Measurements from ENCODE around the gene GDPD5. TPM values are rescaled to one million over a fixed set of nuclear protein-coding genes. Genes with fewer than 3 reads are reported as not detected.

The GDPD5 gene
- total and polyA plus RNA-seq, 2 donors (not counting 1 experiment from before 2014, with no cell fraction given), result 59.1 to 102 TPM

DNA sequence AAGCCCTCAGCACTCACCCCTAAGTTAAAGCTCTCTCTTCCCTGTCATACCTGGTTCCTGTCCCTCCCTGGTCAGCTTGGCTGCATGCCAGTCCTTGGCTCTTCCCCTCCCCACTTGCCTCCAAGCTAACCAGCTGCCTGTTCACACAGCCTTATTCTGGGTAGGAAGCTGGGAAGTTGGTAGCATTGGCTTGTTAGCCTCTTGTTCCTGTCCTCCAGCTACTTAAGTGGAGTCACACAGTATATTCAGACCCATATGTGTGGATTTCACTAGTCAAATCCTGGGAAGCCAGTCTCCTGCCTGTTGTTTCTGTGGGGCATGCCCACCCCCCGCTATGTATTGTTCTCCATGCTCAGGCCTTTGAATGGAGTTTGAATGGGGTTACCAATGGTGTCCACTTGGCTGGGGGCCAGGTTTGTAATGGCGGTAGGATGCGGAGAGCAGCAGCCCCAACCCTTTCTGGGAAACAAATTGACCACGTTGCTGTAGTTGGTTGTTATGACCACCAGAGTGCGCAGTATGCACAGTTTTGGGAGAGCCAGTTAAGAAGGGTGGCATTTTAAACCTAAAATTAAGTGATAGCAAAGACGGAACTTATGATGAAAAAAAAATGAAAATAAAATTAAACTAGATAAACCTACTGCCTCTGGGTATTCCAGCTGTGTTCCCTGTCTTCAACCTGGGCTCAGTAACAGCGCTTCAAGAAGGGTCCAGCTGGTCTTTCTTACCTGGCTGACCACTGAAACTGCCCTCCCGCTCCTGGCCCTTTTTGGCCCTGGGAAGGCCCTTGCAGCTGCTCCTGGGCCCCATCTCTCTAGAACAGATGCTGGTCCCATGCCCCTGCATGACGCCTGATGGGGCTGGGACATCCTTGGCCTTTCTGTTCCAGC lies 137.1 kb downstream of the GDPD5 start:
- peaks cover 0 to 10% (median 3%) of the 10 kb centered on the region in 4 experiments for H3K27me3 ChIP-seq (replicated peaks in 1 of 4; ENCODE audit: control extremely low read depth in 1 of 4, control insufficient read depth in 3 of 4, insufficient read depth in 4 of 4, low read length in 3 of 4)
- peaks cover 4 to 6% of the 10 kb centered on the region in 2 donors for H3K4me1 ChIP-seq (ENCODE audit: control insufficient read depth in 2 of 2, insufficient read depth in 2 of 2, low read length in 2 of 2)
- H3K4me3 ChIP-seq (ENCODE audit: control extremely low read depth in 1 of 5, extremely low read depth in 1 of 5, insufficient read depth in 1 of 5, low read depth in 2 of 5, low read length in 4 of 5), result no peak overlapping the region
- Mint-ChIP-seq H3K27me3 (peaks cover 17% of the 10 kb centered on the region), H3K9me3 (ENCODE audit: insufficient read depth) (no peaks in the 10 kb centered on the region), H3K4me1 (peaks cover 2% of the 10 kb centered on the region), H3K4me3 (no peak overlapping the region), H3K27ac (no peak overlapping the region)
- H2AFZ ChIP-seq (ENCODE audit: insufficient read depth, low read depth, low read length, poor library complexity, severe bottlenecking), result no peak overlapping the region
- POLR2A ChIA-PET, result interaction anchor here (1.3 kb wide), 1 partner anchor 12 kb away, joined by 3 read pairs; no protein-coding TSS in a partner anchor
- ATAC-seq (ENCODE audit: low read depth), result peak; percentile 90
- intact Hi-C loops (cut with micrococcal nuclease), result loop anchor here (1.0 kb wide), 4 partner anchors 11 to 144 kb away; partner anchors contain the start of gene RPS3
- no peak overlapping the region for H3K9ac ChIP-seq (ENCODE audit: low read length)
- H3K79me2 ChIP-seq (ENCODE audit: control insufficient read depth, insufficient read depth, low read length), result no peaks in the 10 kb centered on the region
- TF ChIP-seq EZH2 (IDR thresholded peaks at IDR 0.05; ENCODE audit: borderline replicate concordance, insufficient read depth, low read depth, low read length, poor library complexity, severe bottlenecking), result no peak
- TF ChIP-seq, protein P1, sequence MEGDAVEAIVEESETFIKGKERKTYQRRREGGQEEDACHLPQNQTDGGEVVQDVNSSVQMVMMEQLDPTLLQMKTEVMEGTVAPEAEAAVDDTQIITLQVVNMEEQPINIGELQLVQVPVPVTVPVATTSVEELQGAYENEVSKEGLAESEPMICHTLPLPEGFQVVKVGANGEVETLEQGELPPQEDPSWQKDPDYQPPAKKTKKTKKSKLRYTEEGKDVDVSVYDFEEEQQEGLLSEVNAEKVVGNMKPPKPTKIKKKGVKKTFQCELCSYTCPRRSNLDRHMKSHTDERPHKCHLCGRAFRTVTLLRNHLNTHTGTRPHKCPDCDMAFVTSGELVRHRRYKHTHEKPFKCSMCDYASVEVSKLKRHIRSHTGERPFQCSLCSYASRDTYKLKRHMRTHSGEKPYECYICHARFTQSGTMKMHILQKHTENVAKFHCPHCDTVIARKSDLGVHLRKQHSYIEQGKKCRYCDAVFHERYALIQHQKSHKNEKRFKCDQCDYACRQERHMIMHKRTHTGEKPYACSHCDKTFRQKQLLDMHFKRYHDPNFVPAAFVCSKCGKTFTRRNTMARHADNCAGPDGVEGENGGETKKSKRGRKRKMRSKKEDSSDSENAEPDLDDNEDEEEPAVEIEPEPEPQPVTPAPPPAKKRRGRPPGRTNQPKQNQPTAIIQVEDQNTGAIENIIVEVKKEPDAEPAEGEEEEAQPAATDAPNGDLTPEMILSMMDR (IDR thresholded peaks at IDR 0.05), result peak; percentile 83
- CTCF ChIA-PET, result interaction anchor here (0.8 to 13.7 kb wide), 17 partner anchors 8 to 930 kb away, joined by 3 to 347 read pairs (median 4); no protein-coding TSS in a partner anchor
- peak; percentile 82 for DNase-seq
- H3K27ac ChIP-seq (ENCODE audit: low read length in 2 of 2), result no peak overlapping the region
- no peaks in the 10 kb centered on the region for H4K20me1 ChIP-seq (ENCODE audit: control insufficient read depth, insufficient read depth, low read length, poor library complexity, severe bottlenecking)
- no peaks in the 10 kb centered on the region for H3K36me3 ChIP-seq (replicated peaks in 1 of 2; ENCODE audit: control extremely low read depth in 1 of 2, control insufficient read depth in 1 of 2, extremely low read depth in 1 of 2, insufficient read depth in 2 of 2, low read length in 1 of 2)
- H3K9me3 ChIP-seq (ENCODE audit: control extremely low read depth in 1 of 3, control insufficient read depth in 2 of 3, insufficient read depth in 1 of 3, low read length in 2 of 3), result no peaks in the 10 kb centered on the region
- 44% methylated on average over 6 of the region's 9 CpGs for WGBS (ENCODE audit: insufficient coverage)
- H3K4me2 ChIP-seq (replicated peaks; ENCODE audit: low read depth, low read length, poor library complexity, severe bottlenecking), result no peak overlapping the region
